AG04449 (cell line): ENCODE results near the gene DENND1B.

Experiments used
- CTCF ChIA-PET: fragments of 350-600 bp; formaldehyde crosslinking; extraction: SDS; loops from one replicate; lab custom pipeline; 2021; ENCODE audit warnings: antibody characterized with exemption; lab: Yijun Ruan, JAX
- POLR2A ChIA-PET: fragments of 400-600, 350-600 bp; formaldehyde crosslinking; extraction: SDS; loops from one replicate; lab custom pipeline; 2020; ENCODE audit warnings: antibody characterized with exemption, inconsistent platforms; lab: Yijun Ruan, JAX
- DNase-seq: peaks from one replicate; pipeline ENCODE4 v3.0.0-alpha.2; 2010; ENCODE audit warnings: low read depth, low spot score
- H3K4me3 ChIP-seq: 2 replicates; pipeline ENCODE4 v1.5.1; 2011; ENCODE audit warnings: low read depth, mild to moderate bottlenecking, control low read depth, low read length
- CTCF ChIP-seq: IDR thresholded peaks from one replicate; pipeline ENCODE4 v1.5.1; 2011; ENCODE audit warnings: mild to moderate bottlenecking, moderate library complexity, low read length, control low read depth, inconsistent platforms; ENCODE audit not compliant: insufficient read depth; ENCODE audit errors: missing control alignments

Gene DENND1B

GRCh38 chr1:197559655-197560054 is 215.6 kb downstream of the DENND1B start:
- POLR2A ChIA-PET = no interaction called here
- no peak for DNase-seq
- no peak for TF ChIP-seq CTCF
- H3K4me3 ChIP-seq = no peak overlapping the region
- CTCF ChIA-PET = no interaction called here

- POLR2A ChIA-PET = no interaction called here
- CTCF ChIA-PET = no interaction called here
These were observed 216.0 kb downstream of the DENND1B start for GRCh38 chr1:197559244-197559643.

GRCh38 chr1:197557302-197557701 is 218.0 kb downstream of the DENND1B start:
- POLR2A ChIA-PET = no interaction called here
- DNase-seq = no peak
- no peak overlapping the region for H3K4me3 ChIP-seq
- CTCF ChIA-PET = interaction anchor here (0.6 to 1.1 kb wide), 3 partner anchors 13 to 91 kb away, joined by 3 read pairs; no protein-coding TSS in a partner anchor
- no peak for TF ChIP-seq CTCF

More at GRCh38 chr1:197559244-197559643, 216.0 kb downstream of the DENND1B start:
- no peak for DNase-seq
- no peak overlapping the region for H3K4me3 ChIP-seq
- no peak for TF ChIP-seq CTCF

GRCh38 chr1:197553281-197553680 is 222.0 kb downstream of the DENND1B start:
- POLR2A ChIA-PET = no interaction called here
- no peak for DNase-seq
- CTCF ChIA-PET = no interaction called here
- no peak overlapping the region for H3K4me3 ChIP-seq
- TF ChIP-seq CTCF = no peak

- TF ChIP-seq CTCF = no peak
- no peak overlapping the region for H3K4me3 ChIP-seq
- ChIA-PET CTCF (interaction anchor here (2.7 kb wide), 1 partner anchor 21 kb away, joined by 16 read pairs; no protein-coding TSS in a partner anchor), POLR2A (no interaction called here)
- DNase-seq = no peak
These were observed 228.3 kb downstream of the DENND1B start for GRCh38 chr1:197546989-197547388.

GRCh38 chr1:197544553-197544952 is 230.7 kb downstream of the DENND1B start:
- POLR2A ChIA-PET = no interaction called here
- DNase-seq = no peak
- H3K4me3 ChIP-seq = no peak overlapping the region
- CTCF ChIA-PET = interaction anchor here (1.2 to 1.3 kb wide), 4 partner anchors 13 to 24 kb away, joined by 3 to 5 read pairs (median 3); no protein-coding TSS in a partner anchor
- no peak for TF ChIP-seq CTCF
